K562 (cell line): ENCODE data around the gene MKNK2. TPM values are rescaled to one million over a fixed set of nuclear protein-coding genes. Genes with fewer than 3 reads are reported as not detected.

ENCODE experiments used
- ARID1B ChIP-seq: fragments of 450-650 bp; IDR thresholded peaks from 2 replicates; pipeline ENCODE4 v1.6.1; 2016; ENCODE audit warnings: antibody characterized with exemption, mild to moderate bottlenecking, inconsistent platforms
- HNRNPLL ChIP-seq: fragments of 200-400 bp; formaldehyde crosslinking; IDR thresholded peaks from 2 replicates; pipeline ENCODE4 v1.6.1; 2017; ENCODE audit warnings: low read length, low read depth, mild to moderate bottlenecking; ENCODE audit not compliant: poor library complexity, severe bottlenecking
- RAD51 ChIP-seq: fragments of 450-650 bp; IDR thresholded peaks from 2 replicates; pipeline ENCODE4 v1.7.1; 2016; ENCODE audit warnings: low read depth, mild to moderate bottlenecking, borderline replicate concordance
- TAF9B ChIP-seq: fragments of 450-650 bp; IDR thresholded peaks from 2 replicates; pipeline ENCODE4 v1.6.1; 2018; ENCODE audit warnings: mild to moderate bottlenecking; ENCODE audit not compliant: partially characterized antibody
- ZBTB7A ChIP-seq: IDR thresholded peaks from 2 replicates; pipeline ENCODE4 v1.6.1; 2011; ENCODE audit warnings: low read depth, mild to moderate bottlenecking, low read length, moderate library complexity, borderline replicate concordance; ENCODE audit not compliant: control insufficient read depth
- ZFX ChIP-seq: sonication (generic); formaldehyde crosslinking; IDR thresholded peaks from 2 replicates; pipeline ENCODE4 v1.8.0; 2022; ENCODE audit warnings: mild to moderate bottlenecking, missing genetic modification reagents, moderate library complexity
- polyA plus RNA-seq, 8 experiments: library from polyadenylated mRNA; depleted of rRNA in 4 of 8; stranded (reverse) in 5 of 8; unstranded in 3 of 8; fragments of >200 nt; fragmentation: Nextera tagmentation in 2 of 8; fragmentation: Illumina TruSeq in 1 of 8; extraction: Ambion mirVana in 2 of 8; extraction: Trizol in 1 of 8; gene quantifications; 2 replicates each; pipeline versions ENCODE4 v1.2.1 to v1.2.3, GENCODE V29; 2011 to 2014; ENCODE audit warnings: inconsistent platforms in 1 of 8, missing spikeins in 1 of 8
- total RNA-seq, 7 experiments: library from RNA; depleted of rRNA in 6 of 7; stranded (reverse); fragments of >200 nt in 6 of 7; fragmentation: Illumina TruSeq in 2 of 7; extraction: Trizol in 2 of 7; gene quantifications; 2 replicates each; pipeline versions ENCODE4 v1.2.1 to v1.2.3, GENCODE V29; 2011 to 2021; ENCODE audit warnings: low replicate concordance in 1 of 7
- TF ChIP-seq, protein P1 (sequence below): fragments of 450-650 bp; formaldehyde crosslinking; IDR thresholded peaks from 2 replicates; pipeline ENCODE4 v1.4.0; 2022; ENCODE audit warnings: missing genetic modification characterization

Gene MKNK2
- total and polyA plus RNA-seq, 9 of the 15 experiments (the other 6 are each of a cell fraction or from before 2014, with no cell fraction given), result 5.1 to 191 (median 51.9) TPM

DNA sequence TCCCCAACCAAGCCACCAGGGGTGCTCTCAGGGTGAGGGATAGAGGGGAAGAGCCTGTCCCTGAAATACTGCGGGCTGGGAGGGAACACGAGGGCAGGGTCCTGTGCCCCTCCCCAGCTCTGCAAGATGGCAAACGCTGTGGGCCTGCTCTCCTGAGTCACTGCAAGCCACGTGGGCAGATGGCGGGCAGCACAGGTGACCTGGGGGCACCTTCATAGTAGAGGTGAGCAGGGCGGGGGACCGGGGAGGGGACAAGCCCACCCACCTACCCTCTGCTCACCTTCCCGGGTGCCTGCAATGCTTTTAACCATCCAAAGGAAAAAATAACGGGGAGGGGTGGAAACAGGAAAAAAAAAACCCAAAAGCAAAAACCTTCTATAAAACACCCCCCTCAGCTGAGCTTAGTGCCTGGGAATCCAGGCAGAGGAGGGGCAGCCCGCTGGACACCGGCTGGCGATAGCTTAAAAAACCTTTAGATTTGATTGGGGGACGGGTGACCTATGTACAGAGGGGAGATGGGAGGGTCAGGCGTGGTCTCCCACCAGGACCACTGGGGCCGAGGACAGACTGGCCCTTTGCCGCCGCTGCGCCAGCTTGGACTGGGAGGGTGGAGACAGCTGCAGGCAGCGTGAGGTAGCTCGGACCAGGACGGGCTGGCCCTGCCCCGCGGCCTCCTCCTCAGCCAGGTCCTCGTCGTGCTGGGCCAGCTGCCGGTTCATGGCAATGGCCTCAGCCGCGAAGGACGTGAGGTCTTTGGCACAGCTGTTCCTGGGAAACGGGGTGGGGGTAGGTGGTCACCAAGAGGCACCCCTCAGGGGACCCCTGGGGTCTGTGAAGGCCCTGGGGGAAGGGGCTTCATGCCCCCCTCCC, 11.7 kb downstream of the MKNK2 start (continued):
- TF ChIP-seq, protein P1, sequence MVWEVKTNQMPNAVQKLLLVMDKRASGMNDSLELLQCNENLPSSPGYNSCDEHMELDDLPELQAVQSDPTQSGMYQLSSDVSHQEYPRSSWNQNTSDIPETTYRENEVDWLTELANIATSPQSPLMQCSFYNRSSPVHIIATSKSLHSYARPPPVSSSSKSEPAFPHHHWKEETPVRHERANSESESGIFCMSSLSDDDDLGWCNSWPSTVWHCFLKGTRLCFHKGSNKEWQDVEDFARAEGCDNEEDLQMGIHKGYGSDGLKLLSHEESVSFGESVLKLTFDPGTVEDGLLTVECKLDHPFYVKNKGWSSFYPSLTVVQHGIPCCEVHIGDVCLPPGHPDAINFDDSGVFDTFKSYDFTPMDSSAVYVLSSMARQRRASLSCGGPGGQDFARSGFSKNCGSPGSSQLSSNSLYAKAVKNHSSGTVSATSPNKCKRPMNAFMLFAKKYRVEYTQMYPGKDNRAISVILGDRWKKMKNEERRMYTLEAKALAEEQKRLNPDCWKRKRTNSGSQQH (CRISPR knock-in tag), result no peak
- no peak for TF ChIP-seq RAD51
- no peak for TF ChIP-seq ARID1B
- peak; percentile 44; the same call in 1 of the 2 replicates for TF ChIP-seq ZBTB7A
- no peak for TF ChIP-seq ZFX (CRISPR knock-in tag)
- TF ChIP-seq TAF9B, result no peak
- TF ChIP-seq HNRNPLL, result peak; percentile 19
